ENCODE results near the gene TAF11L2.

DNA sequence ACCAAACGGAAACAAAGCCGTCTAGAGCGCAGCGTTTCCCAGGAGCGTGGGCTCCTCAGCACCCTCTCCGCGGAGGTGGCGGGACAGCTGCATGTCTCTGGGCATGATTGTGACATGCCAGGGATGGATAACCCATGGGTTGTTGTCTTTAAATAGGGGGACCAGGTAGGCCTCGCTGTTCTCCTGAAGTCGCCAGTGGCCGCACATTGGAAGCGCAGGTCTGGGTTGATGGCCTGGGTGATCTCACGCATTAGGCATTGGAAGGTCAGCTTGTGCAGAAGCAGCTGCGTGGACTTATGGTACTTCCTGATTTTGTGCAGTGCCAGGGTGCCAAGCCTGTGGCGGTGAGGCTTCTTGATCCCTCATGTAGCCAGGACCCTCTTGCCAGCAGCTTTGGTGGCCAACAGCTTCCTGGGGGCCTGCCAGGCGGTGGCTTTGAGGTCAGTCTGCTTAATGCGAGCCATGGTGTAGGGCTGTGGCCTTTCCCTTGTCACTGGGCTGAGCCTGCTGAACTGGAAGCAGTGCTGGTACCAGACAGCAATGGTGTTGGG is 13.8 kb downstream of the TAF11L2 start:
- TF ChIP-seq, protein P1, sequence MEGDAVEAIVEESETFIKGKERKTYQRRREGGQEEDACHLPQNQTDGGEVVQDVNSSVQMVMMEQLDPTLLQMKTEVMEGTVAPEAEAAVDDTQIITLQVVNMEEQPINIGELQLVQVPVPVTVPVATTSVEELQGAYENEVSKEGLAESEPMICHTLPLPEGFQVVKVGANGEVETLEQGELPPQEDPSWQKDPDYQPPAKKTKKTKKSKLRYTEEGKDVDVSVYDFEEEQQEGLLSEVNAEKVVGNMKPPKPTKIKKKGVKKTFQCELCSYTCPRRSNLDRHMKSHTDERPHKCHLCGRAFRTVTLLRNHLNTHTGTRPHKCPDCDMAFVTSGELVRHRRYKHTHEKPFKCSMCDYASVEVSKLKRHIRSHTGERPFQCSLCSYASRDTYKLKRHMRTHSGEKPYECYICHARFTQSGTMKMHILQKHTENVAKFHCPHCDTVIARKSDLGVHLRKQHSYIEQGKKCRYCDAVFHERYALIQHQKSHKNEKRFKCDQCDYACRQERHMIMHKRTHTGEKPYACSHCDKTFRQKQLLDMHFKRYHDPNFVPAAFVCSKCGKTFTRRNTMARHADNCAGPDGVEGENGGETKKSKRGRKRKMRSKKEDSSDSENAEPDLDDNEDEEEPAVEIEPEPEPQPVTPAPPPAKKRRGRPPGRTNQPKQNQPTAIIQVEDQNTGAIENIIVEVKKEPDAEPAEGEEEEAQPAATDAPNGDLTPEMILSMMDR (conservative IDR thresholded peaks at IDR 0.05; ENCODE audit: low read depth, low read length): no peak
- no peak for TF ChIP-seq EZH2 (IDR thresholded peaks at IDR 0.05; ENCODE audit: low read length, unreplicated experiment)
- no peak for TF ChIP-seq EZH2phosphoT487 (IDR thresholded peaks at IDR 0.05; ENCODE audit: borderline replicate concordance, low read length)
